OCI-LY1 (cell line): ENCODE results near the gene GNB3.
"Not testable (repeated sequence)": the region's sequence is repeated elsewhere in the genome, so short reads cannot be mapped to it uniquely, and the experiment has no call there.

Experiments used
- EZH2 ChIP-seq: fragments of 200-600 bp; sonication (generic), shearing (Covaris generic); IDR thresholded peaks from 2 replicates; pipeline ENCODE4 v1.8.0; 2017; ENCODE audit warnings: borderline replicate concordance, mixed run types, mild to moderate bottlenecking, antibody characterized with exemption, low read length, moderate library complexity, mixed read lengths
- TF ChIP-seq, protein P1 (sequence below): fragments of 200-600 bp; sonication (generic), shearing (Covaris generic); IDR thresholded peaks from 2 replicates; pipeline ENCODE4 v1.5.1; 2017; ENCODE audit warnings: mild to moderate bottlenecking, antibody characterized with exemption, low read length, moderate library complexity, mixed read lengths

DNA sequence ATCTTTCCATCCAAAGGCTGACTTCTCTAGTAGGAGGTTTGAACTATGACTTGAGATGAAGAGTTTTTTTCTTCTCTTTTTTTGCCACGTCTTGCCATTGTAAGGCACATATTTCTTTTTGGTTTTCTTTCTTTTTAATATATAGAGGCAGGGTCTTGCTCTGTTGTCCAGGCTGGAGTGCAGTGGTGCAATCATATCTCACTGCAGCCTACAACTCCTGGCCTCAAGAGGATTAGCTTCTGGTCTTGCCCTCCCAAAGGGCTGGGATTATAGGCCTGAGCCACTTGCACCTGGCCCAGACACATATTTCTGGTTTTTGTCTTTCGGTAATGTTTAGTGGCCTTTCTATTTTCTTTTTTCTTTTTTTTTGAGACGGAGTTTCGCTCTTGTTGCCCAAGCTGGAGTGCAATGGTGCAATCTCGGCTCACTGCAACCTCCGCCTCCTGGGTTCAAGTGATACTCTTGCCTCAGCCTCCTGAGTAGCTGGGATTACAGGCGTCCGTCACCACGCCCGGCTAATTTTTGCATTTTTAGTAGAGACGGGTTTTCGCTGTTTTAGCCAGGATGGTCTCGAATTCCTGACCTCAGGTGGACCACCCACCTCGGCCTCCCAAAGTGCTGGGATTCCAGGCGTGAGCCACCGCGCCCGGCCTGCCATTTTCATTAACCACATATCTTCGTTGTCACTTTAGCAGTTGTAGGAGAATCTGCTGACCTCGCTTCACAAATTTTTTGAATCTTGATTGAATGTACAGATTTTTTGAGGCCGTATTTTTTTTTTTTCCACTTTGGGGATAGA, 49.2 kb downstream of the GNB3 start:
- TF ChIP-seq, protein P1, sequence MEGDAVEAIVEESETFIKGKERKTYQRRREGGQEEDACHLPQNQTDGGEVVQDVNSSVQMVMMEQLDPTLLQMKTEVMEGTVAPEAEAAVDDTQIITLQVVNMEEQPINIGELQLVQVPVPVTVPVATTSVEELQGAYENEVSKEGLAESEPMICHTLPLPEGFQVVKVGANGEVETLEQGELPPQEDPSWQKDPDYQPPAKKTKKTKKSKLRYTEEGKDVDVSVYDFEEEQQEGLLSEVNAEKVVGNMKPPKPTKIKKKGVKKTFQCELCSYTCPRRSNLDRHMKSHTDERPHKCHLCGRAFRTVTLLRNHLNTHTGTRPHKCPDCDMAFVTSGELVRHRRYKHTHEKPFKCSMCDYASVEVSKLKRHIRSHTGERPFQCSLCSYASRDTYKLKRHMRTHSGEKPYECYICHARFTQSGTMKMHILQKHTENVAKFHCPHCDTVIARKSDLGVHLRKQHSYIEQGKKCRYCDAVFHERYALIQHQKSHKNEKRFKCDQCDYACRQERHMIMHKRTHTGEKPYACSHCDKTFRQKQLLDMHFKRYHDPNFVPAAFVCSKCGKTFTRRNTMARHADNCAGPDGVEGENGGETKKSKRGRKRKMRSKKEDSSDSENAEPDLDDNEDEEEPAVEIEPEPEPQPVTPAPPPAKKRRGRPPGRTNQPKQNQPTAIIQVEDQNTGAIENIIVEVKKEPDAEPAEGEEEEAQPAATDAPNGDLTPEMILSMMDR: not testable (repeated sequence)
- TF ChIP-seq EZH2: not testable (repeated sequence)
